PC-3 (cell line): ENCODE measurements around the gene SCUBE3.

Experiments used
- CTCF ChIP-seq: fragments of 300-600 bp; sonication (generic); conservative IDR thresholded peaks from 2 replicates; pipeline ENCODE4 v1.5.1; 2017; ENCODE audit warnings: antibody characterized with exemption, low read depth, mild to moderate bottlenecking, low read length
- EZH2 ChIP-seq: fragments of 300-600 bp; sonication (generic); IDR thresholded peaks from one replicate; pipeline ENCODE4 v1.6.1; 2017; ENCODE audit warnings: antibody characterized with exemption, mild to moderate bottlenecking, low read length; ENCODE audit not compliant: unreplicated experiment
- EZH2phosphoT487 ChIP-seq: fragments of 300-600 bp; sonication (generic); IDR thresholded peaks from 2 replicates; pipeline ENCODE4 v1.6.1; 2018; ENCODE audit warnings: mild to moderate bottlenecking, antibody characterized with exemption, low read length, borderline replicate concordance

- TF ChIP-seq CTCF = no peak
- TF ChIP-seq EZH2 = no peak
- no peak for TF ChIP-seq EZH2phosphoT487
These were observed 1.3 kb downstream of the SCUBE3 start for GRCh38 chr6:35214869-35215664.
